ENCODE data around the gene ZNF219. TPM values are rescaled to one million over a fixed set of nuclear protein-coding genes. Genes with fewer than 3 reads are reported as not detected.
A peak's percentile ranks its signal among the peaks of the same experiment; 100 is the strongest.

ZNF219 gene
- total and polyA plus RNA-seq, 2 of the 13 experiments (the other 11 are each of a cell fraction or from before 2014, with no cell fraction given), result 34.5 to 36.6 TPM

DNA sequence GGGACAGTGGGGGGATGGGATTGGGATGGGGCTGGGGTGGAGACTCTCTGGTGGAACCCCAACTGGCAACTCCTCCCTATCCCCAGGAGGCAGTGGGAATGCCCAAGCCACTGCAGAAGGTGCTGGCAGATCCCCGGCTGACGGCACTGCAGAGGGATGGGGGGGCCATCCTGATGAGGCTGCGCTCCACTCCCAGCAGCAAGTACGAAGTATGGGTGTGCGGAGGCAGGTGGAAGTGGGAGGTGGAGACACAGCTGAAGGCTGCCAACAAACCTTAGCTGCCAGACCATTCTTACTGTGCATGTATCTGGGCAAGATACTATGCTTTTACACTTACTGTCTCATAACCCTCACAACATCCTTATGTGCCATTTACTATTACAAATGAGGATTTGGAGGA lies 20.2 kb downstream of the ZNF219 start:
- no peak for DNase-seq (ENCODE audit: low spot score)
- in situ Hi-C loops (cut with HindIII; ENCODE audit: extremely low pct_ligation_motif_present, low pct_unique_long_range_greater_than_20kb) (no loop called here), intact Hi-C loops (cut with micrococcal nuclease; ENCODE audit: unreplicated experiment) (no loop called here)
- TF ChIP-seq RBFOX2 (IDR thresholded peaks at IDR 0.05; ENCODE audit: low read depth, low read length), result 0 out of 2 replicates have a peak, but pooled peaks have one; percentile 20
- peak; percentile 44 for TF ChIP-seq AGO2 (optimal IDR thresholded peaks at IDR 0.05; ENCODE audit: low read depth, low read length)
- TF ChIP-seq, protein P1, sequence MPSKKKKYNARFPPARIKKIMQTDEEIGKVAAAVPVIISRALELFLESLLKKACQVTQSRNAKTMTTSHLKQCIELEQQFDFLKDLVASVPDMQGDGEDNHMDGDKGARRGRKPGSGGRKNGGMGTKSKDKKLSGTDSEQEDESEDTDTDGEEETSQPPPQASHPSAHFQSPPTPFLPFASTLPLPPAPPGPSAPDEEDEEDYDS (CRISPR knock-in tag; IDR thresholded peaks at IDR 0.05), result no peak
- ChIA-PET POLR2A (interaction anchor here (0.6 to 1.6 kb wide), 3 partner anchors 9 to 16 kb away, joined by 3 to 4 read pairs (median 3); no protein-coding TSS in a partner anchor), CTCF (ENCODE audit: low intra/inter-chr PET ratio, low total read pairs) (no interaction called here)
- Histone ChIP-seq H2AFZ (ENCODE audit: low read length) (no peak overlapping the region), H3K27ac (ENCODE audit: extremely low read length, insufficient read depth, low read length) (no peak overlapping the region), H3K4me3 (replicated peaks in 1 of 3; ENCODE audit: insufficient read depth in 1 of 3, low read depth in 2 of 3, low read length in 3 of 3) (no peak overlapping the region), H3K9me3 (ENCODE audit: low read length) (no peaks in the 10 kb centered on the region), H3K4me1 (ENCODE audit: insufficient read depth, low read length) (peaks cover 7% of the 10 kb centered on the region; the same call in 1 of the 2 replicates), H3K9ac (ENCODE audit: insufficient read depth, low read depth, low read length) (no peak overlapping the region), H4K20me1 (ENCODE audit: insufficient read depth, low read length) (no peaks in the 10 kb centered on the region), H3K36me3 (replicated peaks in 1 of 2; ENCODE audit: control insufficient read depth in 1 of 2, insufficient read depth in 2 of 2, low read length in 2 of 2) (peaks cover 47 to 72% of the 10 kb centered on the region in 2 experiments), H3K27me3 (ENCODE audit: control insufficient read depth in 1 of 2, insufficient read depth in 2 of 2, low read length in 2 of 2) (no peaks in the 10 kb centered on the region), H3K4me2 (ENCODE audit: low read depth, low read length) (no peak overlapping the region), H3K79me2 (ENCODE audit: insufficient read depth, low read length) (no peaks in the 10 kb centered on the region)
- FAIRE-seq, result no peak
- no TSS peak for BruUV-seq (replicated peaks)
- ATAC-seq, result no peak
- WGBS (ENCODE audit: low lambda C conversion rate), result 91% methylated on average over 5 of the region's 5 CpGs

GRCh38 chr14:21077672-21078071 lies 20.8 kb downstream of the ZNF219 start:
- FAIRE-seq (no peak), ATAC-seq (no peak), DNase-seq (ENCODE audit: low spot score) (no peak)
- WGBS (ENCODE audit: low lambda C conversion rate), result 67% methylated on average over 2 of the region's 2 CpGs
- no peak overlapping the region for H3K4me2 ChIP-seq (ENCODE audit: low read depth, low read length)
- no peaks in the 10 kb centered on the region for H4K20me1 ChIP-seq (ENCODE audit: insufficient read depth, low read length)
- H2AFZ ChIP-seq (ENCODE audit: low read length), result no peak overlapping the region
- H3K9ac ChIP-seq (ENCODE audit: insufficient read depth, low read depth, low read length), result no peak overlapping the region
- H3K27ac ChIP-seq (ENCODE audit: extremely low read length, insufficient read depth, low read length), result no peak overlapping the region
- in situ Hi-C loops (cut with HindIII; ENCODE audit: extremely low pct_ligation_motif_present, low pct_unique_long_range_greater_than_20kb), result no loop called here
- H3K9me3 ChIP-seq (ENCODE audit: low read length), result no peaks in the 10 kb centered on the region
- H3K4me3 ChIP-seq (replicated peaks in 1 of 3; ENCODE audit: insufficient read depth in 1 of 3, low read depth in 2 of 3, low read length in 3 of 3), result no peak overlapping the region
- ChIA-PET CTCF (ENCODE audit: low intra/inter-chr PET ratio, low total read pairs) (no interaction called here), POLR2A (interaction anchor here (0.6 to 1.6 kb wide), 3 partner anchors 9 to 17 kb away, joined by 3 to 4 read pairs (median 3); no protein-coding TSS in a partner anchor)
- intact Hi-C loops (cut with micrococcal nuclease; ENCODE audit: unreplicated experiment), result no loop called here
- peaks cover 48 to 75% of the 10 kb centered on the region in 2 experiments for H3K36me3 ChIP-seq (replicated peaks in 1 of 2; ENCODE audit: control insufficient read depth in 1 of 2, insufficient read depth in 2 of 2, low read length in 2 of 2)
- H3K27me3 ChIP-seq (ENCODE audit: control insufficient read depth in 1 of 2, insufficient read depth in 2 of 2, low read length in 2 of 2), result no peaks in the 10 kb centered on the region
- H3K4me1 ChIP-seq (ENCODE audit: insufficient read depth, low read length), result peaks cover 7% of the 10 kb centered on the region; the same call in 1 of the 2 replicates
- BruUV-seq (replicated peaks), result no TSS peak
- no peaks in the 10 kb centered on the region for H3K79me2 ChIP-seq (ENCODE audit: insufficient read depth, low read length)
- TF ChIP-seq ZFY (CRISPR knock-in tag; IDR thresholded peaks at IDR 0.05) (no peak), ZBTB7A (CRISPR knock-in tag; IDR thresholded peaks at IDR 0.05) (no peak), ATF7 (IDR thresholded peaks at IDR 0.05) (no peak), ATF7 (CRISPR knock-in tag; IDR thresholded peaks at IDR 0.05) (no peak), ZNF883 (CRISPR knock-in tag; IDR thresholded peaks at IDR 0.05; ENCODE audit: not compliant biosample characterization) (no peak)
- TF ChIP-seq, protein P2, sequence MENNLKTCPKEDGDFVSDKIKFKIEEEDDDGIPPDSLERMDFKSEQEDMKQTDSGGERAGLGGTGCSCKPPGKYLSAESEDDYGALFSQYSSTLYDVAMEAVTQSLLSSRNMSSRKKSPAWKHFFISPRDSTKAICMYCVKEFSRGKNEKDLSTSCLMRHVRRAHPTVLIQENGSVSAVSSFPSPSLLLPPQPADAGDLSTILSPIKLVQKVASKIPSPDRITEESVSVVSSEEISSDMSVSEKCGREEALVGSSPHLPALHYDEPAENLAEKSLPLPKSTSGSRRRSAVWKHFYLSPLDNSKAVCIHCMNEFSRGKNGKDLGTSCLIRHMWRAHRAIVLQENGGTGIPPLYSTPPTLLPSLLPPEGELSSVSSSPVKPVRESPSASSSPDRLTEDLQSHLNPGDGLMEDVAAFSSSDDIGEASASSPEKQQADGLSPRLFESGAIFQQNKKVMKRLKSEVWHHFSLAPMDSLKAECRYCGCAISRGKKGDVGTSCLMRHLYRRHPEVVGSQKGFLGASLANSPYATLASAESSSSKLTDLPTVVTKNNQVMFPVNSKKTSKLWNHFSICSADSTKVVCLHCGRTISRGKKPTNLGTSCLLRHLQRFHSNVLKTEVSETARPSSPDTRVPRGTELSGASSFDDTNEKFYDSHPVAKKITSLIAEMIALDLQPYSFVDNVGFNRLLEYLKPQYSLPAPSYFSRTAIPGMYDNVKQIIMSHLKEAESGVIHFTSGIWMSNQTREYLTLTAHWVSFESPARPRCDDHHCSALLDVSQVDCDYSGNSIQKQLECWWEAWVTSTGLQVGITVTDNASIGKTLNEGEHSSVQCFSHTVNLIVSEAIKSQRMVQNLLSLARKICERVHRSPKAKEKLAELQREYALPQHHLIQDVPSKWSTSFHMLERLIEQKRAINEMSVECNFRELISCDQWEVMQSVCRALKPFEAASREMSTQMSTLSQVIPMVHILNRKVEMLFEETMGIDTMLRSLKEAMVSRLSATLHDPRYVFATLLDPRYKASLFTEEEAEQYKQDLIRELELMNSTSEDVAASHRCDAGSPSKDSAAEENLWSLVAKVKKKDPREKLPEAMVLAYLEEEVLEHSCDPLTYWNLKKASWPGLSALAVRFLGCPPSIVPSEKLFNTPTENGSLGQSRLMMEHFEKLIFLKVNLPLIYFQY (CRISPR knock-in tag; IDR thresholded peaks at IDR 0.05; ENCODE audit: borderline replicate concordance), result no peak
- TF ChIP-seq, protein P3, sequence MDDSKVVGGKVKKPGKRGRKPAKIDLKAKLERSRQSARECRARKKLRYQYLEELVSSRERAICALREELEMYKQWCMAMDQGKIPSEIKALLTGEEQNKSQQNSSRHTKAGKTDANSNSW (CRISPR knock-in tag; IDR thresholded peaks at IDR 0.05; ENCODE audit: borderline replicate concordance), result no peak
- TF ChIP-seq, protein P4, sequence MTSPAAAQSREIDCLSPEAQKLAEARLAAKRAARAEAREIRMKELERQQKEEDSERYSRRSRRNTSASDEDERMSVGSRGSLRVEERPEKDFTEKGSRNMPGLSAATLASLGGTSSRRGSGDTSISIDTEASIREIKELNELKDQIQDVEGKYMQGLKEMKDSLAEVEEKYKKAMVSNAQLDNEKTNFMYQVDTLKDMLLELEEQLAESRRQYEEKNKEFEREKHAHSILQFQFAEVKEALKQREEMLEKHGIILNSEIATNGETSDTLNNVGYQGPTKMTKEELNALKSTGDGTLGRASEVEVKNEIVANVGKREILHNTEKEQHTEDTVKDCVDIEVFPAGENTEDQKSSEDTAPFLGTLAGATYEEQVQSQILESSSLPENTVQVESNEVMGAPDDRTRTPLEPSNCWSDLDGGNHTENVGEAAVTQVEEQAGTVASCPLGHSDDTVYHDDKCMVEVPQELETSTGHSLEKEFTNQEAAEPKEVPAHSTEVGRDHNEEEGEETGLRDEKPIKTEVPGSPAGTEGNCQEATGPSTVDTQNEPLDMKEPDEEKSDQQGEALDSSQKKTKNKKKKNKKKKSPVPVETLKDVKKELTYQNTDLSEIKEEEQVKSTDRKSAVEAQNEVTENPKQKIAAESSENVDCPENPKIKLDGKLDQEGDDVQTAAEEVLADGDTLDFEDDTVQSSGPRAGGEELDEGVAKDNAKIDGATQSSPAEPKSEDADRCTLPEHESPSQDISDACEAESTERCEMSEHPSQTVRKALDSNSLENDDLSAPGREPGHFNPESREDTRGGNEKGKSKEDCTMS (CRISPR knock-in tag; conservative IDR thresholded peaks at IDR 0.05), result no peak

Data from HepG2 (cell line).